ENCODE results near the gene PTGFR. TPM values are rescaled to one million over a fixed set of nuclear protein-coding genes. Genes with fewer than 3 reads are reported as not detected.

Gene PTGFR, protein sequence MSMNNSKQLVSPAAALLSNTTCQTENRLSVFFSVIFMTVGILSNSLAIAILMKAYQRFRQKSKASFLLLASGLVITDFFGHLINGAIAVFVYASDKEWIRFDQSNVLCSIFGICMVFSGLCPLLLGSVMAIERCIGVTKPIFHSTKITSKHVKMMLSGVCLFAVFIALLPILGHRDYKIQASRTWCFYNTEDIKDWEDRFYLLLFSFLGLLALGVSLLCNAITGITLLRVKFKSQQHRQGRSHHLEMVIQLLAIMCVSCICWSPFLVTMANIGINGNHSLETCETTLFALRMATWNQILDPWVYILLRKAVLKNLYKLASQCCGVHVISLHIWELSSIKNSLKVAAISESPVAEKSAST
- not detected for total RNA-seq

DNA sequence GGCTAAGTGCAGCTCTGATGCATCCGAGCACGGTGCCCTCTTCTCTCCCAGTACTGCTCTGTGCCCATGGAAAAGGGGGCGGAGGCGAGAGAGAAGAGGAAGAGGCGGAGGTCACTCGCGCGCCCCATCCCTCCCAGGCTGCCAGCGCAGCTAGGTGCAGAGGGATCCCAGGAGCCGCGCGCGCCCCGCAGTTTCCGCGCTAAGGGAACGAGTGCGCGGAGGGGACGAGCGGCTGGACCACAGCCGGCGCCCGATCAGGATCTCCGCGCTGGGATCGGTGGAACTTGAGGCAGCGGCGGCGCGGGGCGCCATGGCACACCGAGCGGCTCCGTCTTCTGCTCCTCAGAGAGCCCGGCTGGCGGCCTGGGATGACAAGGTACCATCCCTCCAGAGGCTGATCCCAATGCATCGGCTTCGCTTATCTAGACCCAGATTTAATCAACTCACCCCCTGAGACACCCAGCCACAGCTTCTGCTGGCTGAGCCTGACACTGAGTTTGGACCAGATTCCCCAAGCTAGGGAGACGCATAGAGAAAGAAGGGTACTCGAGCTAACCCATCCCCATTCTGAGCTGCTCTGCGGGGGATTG lies at the start of gene PTGFR:
PTGFR (plus strand) TSS at position 114 of the 590 bp plus-strand sequence. CDS start 1,770 bp downstream, outside the sequence.

Other genes with a start within 250 kb of the PTGFR start
- 10 to 100 TPM; 28.0 to 29.2 TPM for gene IFI44L, start 129.5 kb downstream of the PTGFR start, total RNA-seq
- gene IFI44, start 158.9 kb downstream of the PTGFR start, total RNA-seq, result 10 to 100 TPM; 36.6 to 42.6 TPM

All from activated naive CD4-positive, alpha-beta T cell treated with anti-CD3 and anti-CD28 coated beads, Interleukin-2, amount 10 ng/mL, durations not matched to agents 5 hours and 36 hours (primary cell).